Tibial nerve (tissue), 4 donors: ENCODE results near the gene TRPC6. TPM values are rescaled to one million over a fixed set of nuclear protein-coding genes. Genes with fewer than 3 reads are reported as not detected.

ENCODE experiments used
- DNase-seq, 2 donors: peaks; one replicate each; pipeline ENCODE4 v3.0.0-alpha.2; 2019; ENCODE audit warnings: low spot score in 2 of 2
- H3K27ac ChIP-seq, 4 donors: fragments of 200-600 bp; sonication (generic) in 3 of 4; one replicate each; pipeline ENCODE4 v1.5.1; 2017 to 2019; ENCODE audit warnings: mild to moderate bottlenecking in 1 of 4
- H3K27me3 ChIP-seq, 2 donors: fragments of 200-600 bp; sonication (generic) in 1 of 2; one replicate each; pipeline versions ENCODE4 v1.5.1 to v1.6.0; 2017 to 2019
- H3K36me3 ChIP-seq, 3 donors: fragments of 200-600 bp; sonication (generic); one replicate each; pipeline ENCODE4 v1.5.1; 2018 to 2019
- H3K4me1 ChIP-seq, 4 donors: fragments of 200-600 bp; sonication (generic) in 3 of 4; one replicate each; pipeline ENCODE4 v1.5.1; 2017 to 2019
- H3K4me3 ChIP-seq, 4 donors: fragments of 200-600 bp; sonication (generic) in 3 of 4; one replicate each; pipeline ENCODE4 v1.5.1; 2017 to 2019; ENCODE audit warnings: mild to moderate bottlenecking in 1 of 4, moderate library complexity in 1 of 4
- H3K9me3 ChIP-seq, 4 donors: fragments of 200-600 bp; sonication (generic) in 3 of 4; one replicate each; pipeline ENCODE4 v1.5.1; 2017 to 2019
- EP300 ChIP-seq, 2 donors: sonication (generic); formaldehyde crosslinking; IDR thresholded peaks; one replicate each; pipeline ENCODE4 v1.6.1; 2017; ENCODE audit warnings: antibody characterized with exemption in 2 of 2, mild to moderate bottlenecking in 1 of 2
- POLR2A ChIP-seq, 2 donors: fragments of 450-650 bp; IDR thresholded peaks; one replicate each; pipeline ENCODE4 v1.6.1; 2017; ENCODE audit warnings: antibody characterized with exemption in 2 of 2, mild to moderate bottlenecking in 2 of 2, moderate library complexity in 2 of 2
- WGBS, 2 donors: methylation state at CpG; one replicate each; pipeline ENCODE4 v1.1.5; 2018; 5-methylcytosine and 5-hydroxymethylcytosine counted together
- total RNA-seq, 4 donors: library from RNA; depleted of rRNA; stranded (reverse); fragments of >200 nt; gene quantifications; one replicate each; pipeline ENCODE4 v1.1.0, GENCODE V29; 2016
- TF ChIP-seq, protein P1 (sequence below), 5 experiments: fragments of 200-600 bp in 3 of 5; fragments of 450-650 bp in 2 of 5; sonication (generic) in 3 of 5; IDR thresholded peaks; one replicate each; pipeline ENCODE4 v1.5.1; 2016 to 2019; ENCODE audit warnings: antibody characterized with exemption in 5 of 5, mild to moderate bottlenecking in 3 of 5, moderate library complexity in 2 of 5

Gene TRPC6
- total RNA-seq, 4 donors from 2014 or later = 1.3 to 2.4 (median 1.8) TPM

DNA sequence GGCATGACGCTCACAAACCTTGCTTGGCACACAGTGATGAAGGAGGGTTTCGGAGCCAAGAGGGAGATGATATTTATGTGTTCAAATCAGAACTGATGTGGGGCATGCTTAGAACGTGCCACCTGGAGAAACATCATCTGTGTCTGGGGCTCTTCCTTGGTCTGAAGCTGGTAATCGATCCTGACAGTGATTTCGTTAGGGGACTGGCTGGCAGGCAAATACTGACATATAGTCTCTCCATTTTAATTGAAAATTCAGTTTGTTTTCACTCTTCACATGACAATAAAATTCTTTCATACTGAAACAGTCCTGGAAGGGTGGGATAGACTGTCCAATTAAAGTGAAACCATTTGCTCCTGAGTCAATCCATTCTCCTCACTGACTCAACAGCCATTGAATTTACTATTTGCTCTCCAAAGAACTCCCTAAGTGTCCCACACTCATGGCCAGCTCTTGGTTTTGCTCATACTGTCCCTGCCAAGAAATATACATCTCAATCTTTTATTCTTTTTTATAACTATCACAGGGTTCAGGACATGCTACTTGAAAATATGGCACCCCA lies 134.8 kb downstream of the TRPC6 start:
- Histone ChIP-seq H3K4me3 (no peak overlapping the region), H3K36me3 (no peaks in the 10 kb centered on the region), H3K4me1 (peaks cover 0 to 4% (median 0%) of the 10 kb centered on the region in 4 donors), H3K27ac (no peak overlapping the region), H3K9me3 (no peaks in the 10 kb centered on the region), H3K27me3 (no peaks in the 10 kb centered on the region)
- no peak for DNase-seq
- 87 to 90% methylated on average over 5 of the region's 5 CpGs for WGBS, 2 donors
- TF ChIP-seq POLR2A (IDR thresholded peaks at IDR 0.05) = no peak
- TF ChIP-seq, protein P1, sequence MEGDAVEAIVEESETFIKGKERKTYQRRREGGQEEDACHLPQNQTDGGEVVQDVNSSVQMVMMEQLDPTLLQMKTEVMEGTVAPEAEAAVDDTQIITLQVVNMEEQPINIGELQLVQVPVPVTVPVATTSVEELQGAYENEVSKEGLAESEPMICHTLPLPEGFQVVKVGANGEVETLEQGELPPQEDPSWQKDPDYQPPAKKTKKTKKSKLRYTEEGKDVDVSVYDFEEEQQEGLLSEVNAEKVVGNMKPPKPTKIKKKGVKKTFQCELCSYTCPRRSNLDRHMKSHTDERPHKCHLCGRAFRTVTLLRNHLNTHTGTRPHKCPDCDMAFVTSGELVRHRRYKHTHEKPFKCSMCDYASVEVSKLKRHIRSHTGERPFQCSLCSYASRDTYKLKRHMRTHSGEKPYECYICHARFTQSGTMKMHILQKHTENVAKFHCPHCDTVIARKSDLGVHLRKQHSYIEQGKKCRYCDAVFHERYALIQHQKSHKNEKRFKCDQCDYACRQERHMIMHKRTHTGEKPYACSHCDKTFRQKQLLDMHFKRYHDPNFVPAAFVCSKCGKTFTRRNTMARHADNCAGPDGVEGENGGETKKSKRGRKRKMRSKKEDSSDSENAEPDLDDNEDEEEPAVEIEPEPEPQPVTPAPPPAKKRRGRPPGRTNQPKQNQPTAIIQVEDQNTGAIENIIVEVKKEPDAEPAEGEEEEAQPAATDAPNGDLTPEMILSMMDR (IDR thresholded peaks at IDR 0.05) = no peak
- TF ChIP-seq EP300 (IDR thresholded peaks at IDR 0.05) = no peak

DNA sequence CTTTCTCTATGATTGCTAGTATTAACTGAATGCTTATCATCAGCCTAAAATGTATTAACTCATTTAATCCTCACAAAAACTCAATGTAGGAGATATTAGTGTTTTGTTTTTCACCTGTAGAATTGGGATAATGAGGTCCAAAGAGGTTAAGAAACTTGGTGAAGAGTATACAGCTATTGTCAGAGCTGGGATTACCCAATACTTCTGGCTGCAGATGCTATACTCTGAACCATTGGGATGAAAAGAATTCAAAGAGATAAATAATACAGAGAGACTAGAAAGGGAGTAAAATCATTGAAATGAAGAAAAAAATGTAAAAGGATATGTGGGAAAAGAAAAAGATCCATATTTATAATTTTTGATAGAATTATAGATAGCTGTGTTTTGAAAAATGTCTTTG lies 137.1 kb downstream of the TRPC6 start:
- no peak for DNase-seq
- peaks cover 0 to 10% (median 0%) of the 10 kb centered on the region in 4 donors for H3K4me1 ChIP-seq
- no peak overlapping the region for H3K4me3 ChIP-seq
- H3K27ac ChIP-seq = no peak overlapping the region
- TF ChIP-seq EP300 (IDR thresholded peaks at IDR 0.05) (no peak), POLR2A (IDR thresholded peaks at IDR 0.05) (no peak)
- TF ChIP-seq, protein P1 (IDR thresholded peaks at IDR 0.05) = no peak
- H3K36me3 ChIP-seq = no peaks in the 10 kb centered on the region
- no peaks in the 10 kb centered on the region for H3K9me3 ChIP-seq
- H3K27me3 ChIP-seq = no peaks in the 10 kb centered on the region

- H3K4me3 ChIP-seq = no peak overlapping the region
- no peaks in the 10 kb centered on the region for H3K36me3 ChIP-seq
- H3K27ac ChIP-seq = no peak overlapping the region
- H3K4me1 ChIP-seq = peaks cover 0 to 10% (median 0%) of the 10 kb centered on the region in 4 donors
- TF ChIP-seq EP300 (IDR thresholded peaks at IDR 0.05) (no peak), POLR2A (IDR thresholded peaks at IDR 0.05) (no peak)
- TF ChIP-seq, protein P1 (IDR thresholded peaks at IDR 0.05) = no peak
- no peak for DNase-seq
- WGBS, 2 donors = 48 to 53% methylated on average over 1 of the region's 1 CpG
- no peaks in the 10 kb centered on the region for H3K27me3 ChIP-seq
- no peaks in the 10 kb centered on the region for H3K9me3 ChIP-seq
Measured at GRCh38 chr11:101446238-101446637, 137.6 kb downstream of the TRPC6 start.

- Histone ChIP-seq H3K9me3 (no peaks in the 10 kb centered on the region), H3K27me3 (no peaks in the 10 kb centered on the region)
Measured at GRCh38 chr11:101445761-101446160, 138.0 kb downstream of the TRPC6 start.

DNA sequence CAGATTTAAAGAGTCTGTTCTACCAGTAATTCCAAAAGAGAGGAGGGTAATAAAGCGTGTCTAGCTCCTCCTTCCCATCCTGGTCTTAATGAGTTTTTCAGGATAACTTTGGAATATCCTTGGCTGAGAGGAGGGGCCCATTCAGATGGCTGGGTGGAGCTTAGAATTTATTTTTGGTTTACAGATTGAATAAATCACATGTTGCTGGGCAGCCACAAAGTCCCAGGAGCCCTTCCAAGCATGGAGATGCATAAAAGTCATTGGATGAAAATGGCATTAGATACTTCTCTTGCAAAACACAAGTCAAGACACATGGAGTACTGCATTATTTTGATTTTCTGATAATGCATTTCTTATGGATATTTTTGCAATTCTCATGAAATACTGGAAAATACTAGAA lies 139.0 kb downstream of the TRPC6 start:
- DNase-seq = no peak

More at GRCh38 chr11:101445761-101446160, 138.0 kb downstream of the TRPC6 start:
- DNase-seq = no peak
- no peaks in the 10 kb centered on the region for H3K36me3 ChIP-seq
- TF ChIP-seq POLR2A (IDR thresholded peaks at IDR 0.05) = no peak
- no peak for TF ChIP-seq EP300 (IDR thresholded peaks at IDR 0.05)
- TF ChIP-seq, protein P1 (IDR thresholded peaks at IDR 0.05) = no peak
- H3K4me1 ChIP-seq = peaks cover 0 to 10% (median 0%) of the 10 kb centered on the region in 4 donors
- H3K4me3 ChIP-seq = no peak overlapping the region
- H3K27ac ChIP-seq = no peak overlapping the region

More for the DNA sequence above, 139.0 kb downstream of the TRPC6 start:
- no peaks in the 10 kb centered on the region for H3K27me3 ChIP-seq
- TF ChIP-seq, protein P1 (IDR thresholded peaks at IDR 0.05) = no peak
- TF ChIP-seq POLR2A (IDR thresholded peaks at IDR 0.05) = no peak
- no peak for TF ChIP-seq EP300 (IDR thresholded peaks at IDR 0.05)
- no peaks in the 10 kb centered on the region for H3K36me3 ChIP-seq
- no peak overlapping the region for H3K4me3 ChIP-seq
- H3K4me1 ChIP-seq = peaks cover 0 to 10% (median 0%) of the 10 kb centered on the region in 4 donors
- 77 to 81% methylated on average over 1 of the region's 1 CpG for WGBS, 2 donors
- H3K27ac ChIP-seq = no peak overlapping the region
- H3K9me3 ChIP-seq = no peaks in the 10 kb centered on the region
